PC-3 (cell line): Measurements from ENCODE around the gene BMPR1A.

Experiments
- EZH2 ChIP-seq: fragments of 300-600 bp; sonication (generic); IDR thresholded peaks from one replicate; pipeline ENCODE4 v1.6.1; 2017; ENCODE audit warnings: antibody characterized with exemption, mild to moderate bottlenecking, low read length; ENCODE audit not compliant: unreplicated experiment
- EZH2phosphoT487 ChIP-seq: fragments of 300-600 bp; sonication (generic); IDR thresholded peaks from 2 replicates; pipeline ENCODE4 v1.6.1; 2018; ENCODE audit warnings: mild to moderate bottlenecking, antibody characterized with exemption, low read length, borderline replicate concordance
- TF ChIP-seq, protein P1 (sequence below): fragments of 300-600 bp; sonication (generic); conservative IDR thresholded peaks from 2 replicates; pipeline ENCODE4 v1.5.1; 2017; ENCODE audit warnings: antibody characterized with exemption, low read depth, mild to moderate bottlenecking, low read length

DNA sequence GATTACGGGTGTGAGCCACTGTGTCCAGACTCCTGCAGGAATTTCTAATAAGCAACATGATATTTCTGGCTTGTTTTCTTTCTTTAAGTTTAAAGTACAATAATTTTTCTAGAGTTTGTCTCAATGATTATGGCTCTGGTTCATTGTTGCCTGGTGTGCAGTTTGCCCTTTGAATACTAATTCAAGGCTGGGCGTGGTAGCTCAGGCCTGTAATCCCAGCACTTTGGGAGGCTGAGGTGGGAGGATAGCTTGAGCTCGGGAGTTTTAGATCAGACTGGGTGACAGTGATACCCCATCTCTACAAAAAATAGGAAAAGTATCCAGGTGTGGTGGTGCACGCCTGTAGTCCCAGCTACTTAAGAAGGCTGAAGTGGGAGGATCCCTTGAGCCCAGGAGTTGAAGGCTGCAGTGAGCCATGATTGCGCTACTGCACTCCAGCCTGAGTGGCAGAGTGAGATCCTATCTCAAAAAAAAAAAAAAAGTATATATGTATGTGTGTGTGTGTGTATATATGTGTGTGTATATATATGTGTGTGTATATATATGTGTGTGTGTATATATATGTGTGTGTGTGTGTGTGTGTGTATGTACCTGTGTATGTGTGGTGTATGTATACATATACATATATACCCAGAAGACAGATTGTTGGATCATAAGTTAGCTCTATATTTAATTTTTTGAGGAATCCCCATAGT, 220.1 kb downstream of the BMPR1A start:
- TF ChIP-seq EZH2 (no peak), EZH2phosphoT487 (no peak)
- TF ChIP-seq, protein P1, sequence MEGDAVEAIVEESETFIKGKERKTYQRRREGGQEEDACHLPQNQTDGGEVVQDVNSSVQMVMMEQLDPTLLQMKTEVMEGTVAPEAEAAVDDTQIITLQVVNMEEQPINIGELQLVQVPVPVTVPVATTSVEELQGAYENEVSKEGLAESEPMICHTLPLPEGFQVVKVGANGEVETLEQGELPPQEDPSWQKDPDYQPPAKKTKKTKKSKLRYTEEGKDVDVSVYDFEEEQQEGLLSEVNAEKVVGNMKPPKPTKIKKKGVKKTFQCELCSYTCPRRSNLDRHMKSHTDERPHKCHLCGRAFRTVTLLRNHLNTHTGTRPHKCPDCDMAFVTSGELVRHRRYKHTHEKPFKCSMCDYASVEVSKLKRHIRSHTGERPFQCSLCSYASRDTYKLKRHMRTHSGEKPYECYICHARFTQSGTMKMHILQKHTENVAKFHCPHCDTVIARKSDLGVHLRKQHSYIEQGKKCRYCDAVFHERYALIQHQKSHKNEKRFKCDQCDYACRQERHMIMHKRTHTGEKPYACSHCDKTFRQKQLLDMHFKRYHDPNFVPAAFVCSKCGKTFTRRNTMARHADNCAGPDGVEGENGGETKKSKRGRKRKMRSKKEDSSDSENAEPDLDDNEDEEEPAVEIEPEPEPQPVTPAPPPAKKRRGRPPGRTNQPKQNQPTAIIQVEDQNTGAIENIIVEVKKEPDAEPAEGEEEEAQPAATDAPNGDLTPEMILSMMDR: no peak
